HG02571 (cell line): ENCODE data around the gene DIS3L2.
"Not testable (repeated sequence)": the region's sequence is repeated elsewhere in the genome, so short reads cannot be mapped to it uniquely, and the experiment has no call there.

ENCODE experiments used
- ATAC-seq: cut with Tn5 transposase; IDR thresholded peaks from one replicate; pipeline ENCODE4 v1.9.1; 2021; ENCODE audit warnings: mild to moderate bottlenecking, moderate library complexity; ENCODE audit not compliant: unreplicated experiment

DIS3L2 gene

DNA sequence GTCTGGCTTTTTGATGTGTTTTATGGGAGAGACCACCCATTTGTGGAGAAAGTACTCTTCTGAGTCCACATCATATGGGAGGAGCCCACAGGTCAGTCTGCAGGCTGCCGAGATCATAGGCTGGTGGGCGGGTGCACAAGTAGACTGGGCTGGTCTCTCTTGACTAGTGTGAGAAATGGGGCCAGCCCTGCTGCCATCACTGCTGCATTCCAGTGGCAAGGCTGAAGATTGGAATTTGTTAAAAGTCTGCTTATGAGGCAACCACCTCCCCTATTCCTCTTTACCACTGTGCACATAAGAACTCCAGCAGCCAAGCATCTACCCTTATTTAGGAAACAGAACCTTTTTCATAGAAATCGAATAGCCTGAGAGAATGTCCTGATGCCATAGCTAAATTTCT is 200.7 kb downstream of the DIS3L2 start:
- ATAC-seq: no peak

DNA sequence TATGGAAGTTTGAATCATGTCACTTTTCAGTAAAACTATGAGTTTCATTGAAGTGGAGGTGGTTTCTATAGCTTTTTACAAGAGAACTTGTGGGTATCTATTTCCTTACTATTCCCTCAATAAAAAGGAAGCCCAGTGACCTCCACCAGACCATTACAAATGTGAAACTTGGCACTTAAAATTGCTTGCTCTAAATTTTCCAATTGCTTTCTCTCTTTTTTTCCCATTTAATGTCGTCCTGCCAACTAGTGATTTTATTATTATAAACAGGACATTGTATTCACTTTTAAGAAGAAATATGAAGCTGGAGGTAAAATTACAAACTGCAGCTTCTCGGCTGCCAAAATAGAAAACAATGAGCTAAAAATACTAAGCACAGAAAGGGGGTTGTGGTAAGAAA is 208.9 kb downstream of the DIS3L2 start:
- ATAC-seq: no peak

- ATAC-seq: no peak
Measured at GRCh38 chr2:232174662-232175061, 213.1 kb downstream of the DIS3L2 start.

DNA sequence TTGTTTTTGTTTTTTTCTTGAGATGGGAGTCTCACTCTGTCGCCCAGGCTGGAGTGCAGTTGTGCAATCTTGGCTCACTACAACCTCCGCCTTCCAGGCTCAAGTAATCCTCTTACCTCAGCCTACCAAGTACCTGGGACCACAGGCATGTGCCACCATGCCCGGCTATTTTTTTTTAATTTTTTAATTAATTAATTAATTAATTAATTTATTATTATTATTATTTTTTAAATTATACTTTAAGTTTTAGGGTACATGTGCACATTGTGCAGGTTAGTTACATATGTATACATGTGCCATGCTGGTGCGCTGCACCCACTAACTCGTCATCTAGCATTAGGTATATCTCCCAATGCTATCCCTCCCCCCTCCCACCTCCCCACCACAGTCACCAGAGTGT is 215.1 kb downstream of the DIS3L2 start:
- not testable (repeated sequence) for ATAC-seq

DNA sequence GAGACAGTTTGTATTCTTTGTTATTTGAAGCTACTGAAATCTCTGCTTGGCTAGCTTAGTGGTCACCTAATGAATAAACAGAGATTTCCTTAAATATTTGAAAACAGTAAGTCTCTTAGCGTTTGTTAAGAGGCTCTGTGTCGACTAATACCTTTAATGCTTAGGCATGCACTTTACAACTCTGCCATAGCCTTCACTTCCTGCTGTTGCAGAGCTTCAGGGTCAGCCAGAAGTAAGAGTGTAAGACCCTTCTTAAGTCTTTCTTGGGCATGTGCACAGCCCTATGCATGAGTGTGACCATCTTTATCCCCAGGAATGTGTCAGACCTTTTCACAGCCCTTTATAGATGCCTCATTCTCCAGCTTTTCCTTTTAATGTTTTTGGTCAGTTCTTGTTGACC is 221.8 kb downstream of the DIS3L2 start:
- no peak for ATAC-seq

- no peak for ATAC-seq
Measured at GRCh38 chr2:232184346-232184745, 222.8 kb downstream of the DIS3L2 start.

- no peak for ATAC-seq
Measured at GRCh38 chr2:232190796-232191195, 229.3 kb downstream of the DIS3L2 start.

- no peak for ATAC-seq
Measured at GRCh38 chr2:232195487-232195886, 234.0 kb downstream of the DIS3L2 start.

GRCh38 chr2:232196802-232197201 is 235.3 kb downstream of the DIS3L2 start:
- no peak for ATAC-seq

DNA sequence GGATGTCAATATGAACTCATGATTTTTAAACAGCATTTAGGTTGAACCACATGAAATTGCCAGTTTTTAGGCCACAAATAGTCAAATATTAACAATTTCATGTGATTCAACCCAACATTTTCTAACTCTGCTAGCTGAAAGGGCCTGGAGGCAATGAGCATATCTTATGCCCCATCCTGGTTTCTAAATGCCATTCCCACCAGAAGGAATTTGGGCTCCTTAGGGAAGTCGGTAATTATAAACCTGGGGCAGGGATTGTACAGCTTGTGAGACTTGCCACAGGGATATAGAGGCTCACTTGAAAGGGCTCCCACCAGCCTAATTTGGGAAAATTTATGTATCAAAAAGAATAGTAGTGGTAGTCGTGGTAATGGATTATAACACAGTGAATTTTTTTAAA is 238.7 kb downstream of the DIS3L2 start:
- ATAC-seq: no peak

DNA sequence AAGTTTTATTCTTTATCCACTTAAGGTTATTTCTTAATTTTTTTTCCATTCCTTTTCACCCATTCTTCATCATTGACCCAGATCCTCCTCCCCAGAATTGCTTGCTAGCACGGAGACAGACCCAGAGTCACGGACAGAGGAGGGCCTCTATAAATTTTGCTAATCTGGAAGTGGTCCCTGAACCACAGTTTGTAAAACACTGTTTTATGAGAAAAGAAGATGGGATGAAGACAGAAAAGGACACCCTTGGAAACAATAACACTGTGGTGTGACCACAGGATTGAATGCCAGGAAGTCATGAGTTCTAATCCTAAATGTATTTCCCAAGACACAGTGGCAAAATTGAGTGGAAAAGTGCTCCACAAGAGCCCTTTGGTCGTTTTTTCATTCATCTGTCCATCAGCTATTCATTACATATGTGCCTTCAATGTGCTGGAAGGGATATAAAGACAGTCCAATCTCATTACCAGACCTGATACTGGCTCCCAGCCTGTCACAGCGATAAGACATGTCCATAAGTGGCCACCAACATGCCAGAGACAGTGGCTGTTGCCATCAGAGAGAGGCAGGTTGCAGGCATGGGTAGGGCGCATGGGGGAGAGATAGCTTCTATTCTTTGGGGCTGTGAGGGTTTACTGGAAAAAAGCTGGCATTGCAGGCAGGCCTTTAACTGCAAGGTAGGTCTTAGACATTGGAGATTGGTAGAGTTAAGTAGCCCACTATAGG is 241.8 kb downstream of the DIS3L2 start:
- no peak for ATAC-seq

- no peak for ATAC-seq
Measured at GRCh38 chr2:232203936-232204335, 242.4 kb downstream of the DIS3L2 start.

DNA sequence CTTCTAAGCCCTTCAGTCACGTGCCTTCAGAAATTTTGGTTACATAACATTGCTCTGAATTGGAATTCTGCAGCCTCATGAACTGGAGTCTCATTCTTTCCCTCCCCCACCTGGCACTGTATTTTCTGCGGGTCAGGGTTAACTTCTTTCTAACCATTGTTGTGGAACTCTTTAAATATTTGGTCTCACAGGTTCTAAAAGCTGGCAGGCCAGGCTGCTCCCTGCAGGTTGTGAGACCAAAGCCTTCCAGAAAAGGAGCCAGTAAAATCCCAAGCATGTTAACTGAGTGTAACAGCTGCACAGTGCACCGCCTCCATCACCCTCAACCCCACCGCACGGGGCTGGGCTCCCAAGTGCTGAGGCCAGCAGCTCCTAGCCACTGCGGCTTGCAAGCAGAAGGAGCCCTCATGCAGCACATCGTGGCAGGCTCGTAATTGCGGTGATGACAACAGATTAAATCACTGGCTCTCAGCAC is 243.0 kb downstream of the DIS3L2 start:
- ATAC-seq: no peak

- ATAC-seq: no peak
Measured at GRCh38 chr2:232207174-232207573, 245.7 kb downstream of the DIS3L2 start.

GRCh38 chr2:232210306-232210705 is 248.8 kb downstream of the DIS3L2 start:
- no peak for ATAC-seq

DNA sequence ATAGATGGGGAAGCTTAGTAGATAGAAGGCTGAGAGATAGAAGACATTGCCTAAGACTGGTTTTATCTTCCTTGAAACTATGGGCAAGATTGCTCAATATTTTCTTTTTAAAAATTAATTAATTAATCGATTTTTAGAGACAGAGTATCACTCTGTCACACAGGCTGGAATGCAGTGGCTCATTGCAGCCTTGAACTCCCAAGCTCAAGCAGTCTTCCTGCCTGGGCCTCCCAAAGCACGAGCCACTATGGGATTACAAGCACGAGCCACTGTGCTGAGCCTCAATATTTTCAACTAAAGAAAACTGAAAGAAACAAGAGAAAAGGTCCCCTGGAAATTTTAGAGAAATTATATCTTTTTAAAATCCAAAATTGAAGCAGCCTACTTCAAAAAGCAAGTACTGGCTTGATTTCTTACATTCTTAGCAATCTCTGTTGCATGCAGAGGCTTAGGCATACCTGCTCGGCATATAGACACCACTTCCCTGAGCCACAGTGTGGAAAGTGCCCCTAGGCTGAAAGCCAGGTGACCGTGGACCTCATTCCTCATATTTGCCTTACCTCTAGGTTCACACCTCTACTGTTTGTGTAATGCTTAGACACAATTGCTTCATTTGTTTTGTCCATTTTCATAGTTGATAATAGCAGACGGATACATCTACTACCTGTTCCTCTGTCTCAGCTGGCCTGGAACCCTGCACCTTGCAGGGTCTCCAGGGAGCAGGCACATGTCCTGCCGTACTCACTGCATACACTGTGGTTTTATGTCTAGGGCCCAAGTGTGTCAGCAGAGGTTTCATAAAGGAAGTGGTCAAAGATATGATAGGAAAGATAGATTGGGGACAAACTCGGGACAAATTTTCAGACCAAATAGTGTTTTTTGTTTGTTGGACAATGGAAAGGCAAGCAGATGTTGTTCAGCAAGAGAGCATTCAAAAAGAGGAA is 250.5 kb downstream of the DIS3L2 start:
- ATAC-seq: no peak

- ATAC-seq: no peak
Measured at GRCh38 chr2:232213176-232213575, 251.7 kb downstream of the DIS3L2 start.

- ATAC-seq: no peak
Measured at GRCh38 chr2:232214053-232214452, 252.5 kb downstream of the DIS3L2 start.

GRCh38 chr2:232216028-232216427 is 254.5 kb downstream of the DIS3L2 start:
- no peak for ATAC-seq

- ATAC-seq: no peak
Measured at GRCh38 chr2:232218778-232219495, 257.4 kb downstream of the DIS3L2 start.

- no peak for ATAC-seq
Measured at GRCh38 chr2:232219496-232219870, 258.0 kb downstream of the DIS3L2 start.
